ENCODE results near the gene TIMP2. TPM values are rescaled to one million over a fixed set of nuclear protein-coding genes. Genes with fewer than 3 reads are reported as not detected.
"Not testable (repeated sequence)": the region's sequence is repeated elsewhere in the genome, so short reads cannot be mapped to it uniquely, and the experiment has no call there.

TIMP2 gene
- total RNA-seq, 1 experiment from 2014 or later = 114 TPM

DNA sequence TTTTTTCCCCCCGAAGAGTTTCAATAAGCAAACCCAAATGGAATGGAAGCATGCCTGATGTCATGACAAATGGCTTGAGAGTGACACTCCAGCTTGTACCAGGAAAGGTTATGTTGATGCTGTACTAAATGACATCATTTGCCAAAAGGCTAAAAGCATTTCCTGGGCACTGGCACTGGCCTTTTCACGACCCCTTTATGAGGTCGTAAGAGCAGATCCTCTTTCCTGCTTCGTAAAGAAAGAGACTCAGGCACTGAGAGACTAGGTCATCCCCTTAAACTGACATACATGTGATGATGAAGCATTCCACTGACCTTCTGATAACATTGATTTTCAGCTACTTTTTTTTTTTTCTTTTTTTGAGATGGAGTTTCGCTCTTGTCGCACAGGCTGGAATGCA lies 52.7 kb downstream of the TIMP2 start:
- H3K4me3 ChIP-seq = no peak overlapping the region
- no peak for TF ChIP-seq EZH2 (IDR thresholded peaks at IDR 0.05; ENCODE audit: low read depth)
- no peak for TF ChIP-seq CTCF (conservative IDR thresholded peaks at IDR 0.05)
- H3F3A ChIP-seq (ENCODE audit: insufficient read depth, low read depth) = peaks cover 18% of the 10 kb centered on the region
- no peaks in the 10 kb centered on the region for H3K27me3 ChIP-seq (ENCODE audit: insufficient read depth, low read depth)
- no TSS peak for BruUV-seq (replicated peaks)
- CTCF ChIA-PET = interaction anchor here (0.6 kb wide), 2 partner anchors 11 to 176 kb away, joined by 3 to 4 read pairs; no protein-coding TSS in a partner anchor
- no peaks in the 10 kb centered on the region for H3K9me2 ChIP-seq (ENCODE audit: insufficient read depth)
- DNase-seq = no peak
- H4K20me1 ChIP-seq (ENCODE audit: insufficient read depth) = no peaks in the 10 kb centered on the region
- H2AFZ ChIP-seq = no peak overlapping the region
- H3K4me2 ChIP-seq = no peak overlapping the region
- intact Hi-C loops (cut with micrococcal nuclease; ENCODE audit: unreplicated experiment) = loop anchor here (2.0 kb wide), 2 partner anchors 50 to 98 kb away; no protein-coding TSS in a partner anchor
- H3K4me1 ChIP-seq (replicated peaks; ENCODE audit: insufficient read depth) = peaks cover 34% of the 10 kb centered on the region
- no peaks in the 10 kb centered on the region for H3K9me3 ChIP-seq (ENCODE audit: insufficient read depth, low read depth)
- H3K36me3 ChIP-seq (ENCODE audit: low read depth) = no peaks in the 10 kb centered on the region
- peaks cover 5% of the 10 kb centered on the region; the same call in 1 of the 2 replicates for H3K79me2 ChIP-seq (ENCODE audit: low read depth)
- POLR2A ChIA-PET (ENCODE audit: unreplicated experiment) = interaction anchor here (0.7 kb wide), 1 partner anchor 11 kb away, joined by 3 read pairs; no protein-coding TSS in a partner anchor
- H3K27ac ChIP-seq = no peak overlapping the region

- peaks cover 24% of the 10 kb centered on the region for H3K4me1 ChIP-seq (replicated peaks; ENCODE audit: insufficient read depth)
- no peak overlapping the region for H2AFZ ChIP-seq
- H3K4me3 ChIP-seq = no peak overlapping the region
- TF ChIP-seq CTCF (conservative IDR thresholded peaks at IDR 0.05) (no peak), EZH2 (IDR thresholded peaks at IDR 0.05; ENCODE audit: low read depth) (no peak)
- peaks cover 5% of the 10 kb centered on the region; the same call in 1 of the 2 replicates for H3K79me2 ChIP-seq (ENCODE audit: low read depth)
- DNase-seq = no peak
- intact Hi-C loops (cut with micrococcal nuclease; ENCODE audit: unreplicated experiment) = no loop called here
- H3K27ac ChIP-seq = no peak overlapping the region
- no peaks in the 10 kb centered on the region for H3K9me2 ChIP-seq (ENCODE audit: insufficient read depth)
- peaks cover 18% of the 10 kb centered on the region for H3F3A ChIP-seq (ENCODE audit: insufficient read depth, low read depth)
- ChIA-PET CTCF (no interaction called here), POLR2A (ENCODE audit: unreplicated experiment) (no interaction called here)
- no peaks in the 10 kb centered on the region for H4K20me1 ChIP-seq (ENCODE audit: insufficient read depth)
- no peak overlapping the region for H3K4me2 ChIP-seq
- H3K27me3 ChIP-seq (ENCODE audit: insufficient read depth, low read depth) = no peaks in the 10 kb centered on the region
- no peaks in the 10 kb centered on the region for H3K36me3 ChIP-seq (ENCODE audit: low read depth)
- H3K9me3 ChIP-seq (ENCODE audit: insufficient read depth, low read depth) = no peaks in the 10 kb centered on the region
- no TSS peak for BruUV-seq (replicated peaks)
Observed at GRCh38 chr17:78870621-78871020, 54.6 kb downstream of the TIMP2 start.

DNA sequence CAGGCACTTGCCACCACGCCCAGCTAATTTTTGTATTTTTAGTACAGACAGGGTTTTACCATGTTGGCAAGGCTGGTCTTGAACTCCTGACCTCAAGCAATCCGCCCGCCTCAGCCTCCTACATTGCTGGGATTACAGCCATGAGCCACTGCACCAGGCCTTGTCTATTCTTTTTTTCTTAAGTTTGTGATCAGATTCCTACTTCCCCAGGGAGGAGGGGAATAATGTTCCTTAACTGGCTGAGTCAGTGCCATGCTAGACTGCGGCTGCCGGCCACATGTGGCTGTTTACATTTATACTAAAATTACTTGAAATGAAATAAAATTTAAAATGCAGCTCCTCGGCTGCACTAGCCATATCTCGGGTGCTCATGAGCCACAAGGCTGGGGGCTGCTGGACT lies 56.8 kb downstream of the TIMP2 start:
- no peak for DNase-seq
- ChIA-PET POLR2A (ENCODE audit: unreplicated experiment) (interaction anchor here (0.7 kb wide), 1 partner anchor 508 kb away, joined by 6 read pairs; the partner anchor contains the start of gene SOCS3), CTCF (interaction anchor here (0.6 kb wide), 1 partner anchor 204 kb away, joined by 4 read pairs; no protein-coding TSS in a partner anchor)
- TF ChIP-seq CTCF (conservative IDR thresholded peaks at IDR 0.05) = no peak
- no peak for TF ChIP-seq EZH2 (IDR thresholded peaks at IDR 0.05; ENCODE audit: low read depth)
- Histone ChIP-seq H3K27ac (no peak overlapping the region), H3K4me1 (replicated peaks; ENCODE audit: insufficient read depth) (peaks cover 6% of the 10 kb centered on the region), H4K20me1 (ENCODE audit: insufficient read depth) (no peaks in the 10 kb centered on the region), H3F3A (ENCODE audit: insufficient read depth, low read depth) (peaks cover 7% of the 10 kb centered on the region; the same call in 1 of the 2 replicates), H3K9me2 (ENCODE audit: insufficient read depth) (no peaks in the 10 kb centered on the region), H3K4me2 (no peak overlapping the region), H3K27me3 (ENCODE audit: insufficient read depth, low read depth) (no peaks in the 10 kb centered on the region), H3K79me2 (ENCODE audit: low read depth) (no peaks in the 10 kb centered on the region), H2AFZ (no peak overlapping the region), H3K4me3 (no peak overlapping the region), H3K9me3 (ENCODE audit: insufficient read depth, low read depth) (no peaks in the 10 kb centered on the region), H3K36me3 (ENCODE audit: low read depth) (no peaks in the 10 kb centered on the region)
- intact Hi-C loops (cut with micrococcal nuclease; ENCODE audit: unreplicated experiment) = no loop called here
- no TSS peak for BruUV-seq (replicated peaks)

DNA sequence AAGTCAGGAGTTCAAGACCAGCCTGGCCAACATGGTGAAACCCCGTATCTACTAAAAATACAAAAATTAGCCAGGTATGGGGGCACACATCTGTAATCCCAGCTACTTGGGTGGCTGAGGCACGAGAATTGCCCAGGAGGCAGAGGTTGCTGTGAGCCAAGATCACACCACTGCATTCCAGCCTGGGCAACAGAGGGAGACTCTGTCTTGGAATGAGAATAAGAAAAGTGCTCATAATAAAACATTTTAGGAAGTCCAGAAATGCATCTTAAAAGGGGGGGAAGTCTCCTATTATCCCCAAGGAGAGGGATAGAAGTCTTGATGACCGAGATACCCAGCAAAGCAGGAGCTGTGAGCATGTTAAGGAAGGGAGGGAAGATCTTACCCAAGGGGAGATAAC lies 58.1 kb downstream of the TIMP2 start:
- H4K20me1 ChIP-seq (ENCODE audit: insufficient read depth); intact Hi-C loops (cut with micrococcal nuclease; ENCODE audit: unreplicated experiment); H2AFZ ChIP-seq; H3K4me2 ChIP-seq; DNase-seq; H3K27ac ChIP-seq; H3F3A ChIP-seq (ENCODE audit: insufficient read depth, low read depth); H3K4me1 ChIP-seq (replicated peaks; ENCODE audit: insufficient read depth); H3K79me2 ChIP-seq (ENCODE audit: low read depth); POLR2A ChIA-PET (ENCODE audit: unreplicated experiment); H3K9me3 ChIP-seq (ENCODE audit: insufficient read depth, low read depth); H3K9me2 ChIP-seq (ENCODE audit: insufficient read depth); H3K27me3 ChIP-seq (ENCODE audit: insufficient read depth, low read depth); H3K36me3 ChIP-seq (ENCODE audit: low read depth); H3K4me3 ChIP-seq; CTCF ChIA-PET; BruUV-seq (replicated peaks): not testable (repeated sequence)
